ENCODE data around the gene OBSCN.

DNA sequence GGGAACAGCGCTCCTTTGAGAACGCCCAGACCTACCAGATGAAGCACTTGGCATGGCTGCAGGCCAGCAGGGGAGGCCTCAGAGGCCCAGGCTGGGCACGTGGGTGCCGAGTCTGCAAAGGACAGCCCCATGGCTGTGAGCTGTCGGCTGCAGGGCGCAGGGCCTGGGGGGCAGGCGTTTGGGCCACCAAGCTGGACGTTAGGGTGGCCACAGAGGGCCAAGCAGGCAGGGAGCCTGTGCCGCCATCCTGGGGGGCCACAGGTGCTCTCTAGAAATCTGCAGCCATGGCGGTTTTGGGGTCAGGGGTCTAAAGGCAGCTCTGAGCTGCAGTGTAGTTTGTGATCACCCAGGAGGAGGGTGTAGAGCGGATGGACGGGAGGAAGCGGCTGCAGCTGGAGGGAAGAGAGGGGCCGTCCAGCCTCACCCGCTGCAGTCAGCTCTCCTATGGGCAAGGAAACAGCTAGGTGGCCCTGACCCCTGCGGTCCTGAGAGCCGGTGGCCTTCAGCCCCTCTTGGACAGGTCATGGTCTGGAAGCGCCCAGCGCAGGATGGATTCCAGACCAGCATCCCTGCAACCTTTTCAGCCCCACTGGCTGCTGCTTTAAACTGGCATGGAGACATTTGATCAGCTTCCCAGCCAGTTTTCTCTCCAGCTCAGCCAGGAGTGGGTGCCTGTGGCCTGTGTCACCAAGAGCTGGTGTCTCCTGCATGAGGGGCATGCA is 31.2 kb upstream of the OBSCN start:
- TF ChIP-seq, protein P1, sequence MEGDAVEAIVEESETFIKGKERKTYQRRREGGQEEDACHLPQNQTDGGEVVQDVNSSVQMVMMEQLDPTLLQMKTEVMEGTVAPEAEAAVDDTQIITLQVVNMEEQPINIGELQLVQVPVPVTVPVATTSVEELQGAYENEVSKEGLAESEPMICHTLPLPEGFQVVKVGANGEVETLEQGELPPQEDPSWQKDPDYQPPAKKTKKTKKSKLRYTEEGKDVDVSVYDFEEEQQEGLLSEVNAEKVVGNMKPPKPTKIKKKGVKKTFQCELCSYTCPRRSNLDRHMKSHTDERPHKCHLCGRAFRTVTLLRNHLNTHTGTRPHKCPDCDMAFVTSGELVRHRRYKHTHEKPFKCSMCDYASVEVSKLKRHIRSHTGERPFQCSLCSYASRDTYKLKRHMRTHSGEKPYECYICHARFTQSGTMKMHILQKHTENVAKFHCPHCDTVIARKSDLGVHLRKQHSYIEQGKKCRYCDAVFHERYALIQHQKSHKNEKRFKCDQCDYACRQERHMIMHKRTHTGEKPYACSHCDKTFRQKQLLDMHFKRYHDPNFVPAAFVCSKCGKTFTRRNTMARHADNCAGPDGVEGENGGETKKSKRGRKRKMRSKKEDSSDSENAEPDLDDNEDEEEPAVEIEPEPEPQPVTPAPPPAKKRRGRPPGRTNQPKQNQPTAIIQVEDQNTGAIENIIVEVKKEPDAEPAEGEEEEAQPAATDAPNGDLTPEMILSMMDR (IDR thresholded peaks at IDR 0.05): no peak
- TF ChIP-seq POLR2A (IDR thresholded peaks at IDR 0.05): no peak

Data from heart left ventricle (tissue), 13 donors.